ENCODE data around the gene ADGRL2. TPM values are rescaled to one million over a fixed set of nuclear protein-coding genes. Genes with fewer than 3 reads are reported as not detected.

The ADGRL2 gene
- polyA plus RNA-seq (ENCODE audit: insufficient read depth in 1 of 5, insufficient read length in 5 of 5, low replicate concordance in 1 of 5): 100 to 1,000 TPM; 177 to 306 (median 263) TPM
- long read RNA-seq, donor 1, partial matches to known transcripts: 21 of 40 reads
- long read RNA-seq, donor 1, other reads (novel, unspliced or antisense): 19 of 40 reads
- long read RNA-seq, donor 2, partial matches to known transcripts: 14 of 14 reads
- long read RNA-seq, donor 2, other reads (novel, unspliced or antisense): 0 of 14 reads
- long read RNA-seq, donor 3, partial matches to known transcripts: 12 of 20 reads
- long read RNA-seq, donor 3, other reads (novel, unspliced or antisense): 7 of 20 reads
- long read RNA-seq, donor 4, partial matches to known transcripts: 25 of 26 reads
- long read RNA-seq, donor 4, other reads (novel, unspliced or antisense): 0 of 26 reads
- long read RNA-seq, donor 5, partial matches to known transcripts: 112 of 137 reads
- long read RNA-seq, donor 5, other reads (novel, unspliced or antisense): 22 of 137 reads
- long read RNA-seq, donor 6, partial matches to known transcripts: 41 of 44 reads
- long read RNA-seq, donor 6, other reads (novel, unspliced or antisense): 0 of 44 reads
- long read RNA-seq, donor 7, partial matches to known transcripts: 58 of 58 reads
- long read RNA-seq, donor 7, other reads (novel, unspliced or antisense): 0 of 58 reads
- long read RNA-seq, donor 8, partial matches to known transcripts: 5 of 5 reads
- long read RNA-seq, donor 8, other reads (novel, unspliced or antisense): 0 of 5 reads

DNA sequence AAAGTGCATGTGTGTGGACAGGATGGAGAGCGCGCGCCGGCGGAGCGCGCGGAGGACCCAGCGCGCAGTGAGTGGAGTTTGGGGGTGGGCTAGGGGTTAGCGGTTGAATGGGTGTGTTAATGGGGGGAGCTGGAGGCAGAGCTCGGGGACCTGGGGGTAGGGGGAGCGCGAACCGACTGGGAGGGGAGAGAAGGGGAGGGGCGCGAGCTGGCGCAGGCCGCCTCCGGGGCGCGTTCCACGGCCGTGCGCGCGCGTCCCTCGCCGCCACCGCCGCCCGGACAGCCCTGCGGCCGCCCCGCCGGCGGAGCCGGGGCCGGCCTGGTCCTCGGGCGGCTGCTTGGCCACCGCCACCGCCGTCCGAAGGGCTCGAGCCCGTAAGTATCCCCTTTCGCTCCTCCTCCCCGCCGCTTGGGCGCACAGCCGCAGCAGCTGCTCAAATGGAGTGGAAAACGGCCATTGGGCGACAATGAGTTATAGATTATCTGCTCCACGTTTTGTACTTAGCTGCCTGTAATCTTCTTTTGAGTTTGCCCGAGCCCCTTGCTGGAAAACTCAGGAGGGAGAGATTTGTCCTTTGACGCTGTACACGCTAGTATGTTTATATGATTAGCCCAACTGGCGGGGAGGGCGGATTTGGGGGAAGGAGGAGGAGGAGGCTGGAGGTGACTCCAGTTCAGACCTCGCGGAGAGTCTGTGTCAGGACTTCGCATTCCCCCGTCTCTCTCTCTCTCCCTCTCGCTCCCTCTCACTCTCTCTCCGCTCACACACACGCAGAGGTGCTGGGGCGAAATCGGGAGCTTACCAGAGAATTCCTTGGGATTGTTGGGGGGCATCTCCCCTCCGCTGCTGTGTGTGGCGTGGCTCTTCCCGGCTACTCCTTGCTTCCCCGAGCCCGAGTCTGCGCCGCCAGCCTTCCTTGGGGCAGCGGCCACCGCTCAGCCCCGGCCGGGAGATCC lies at the start of gene ADGRL2:
Gene ADGRL2, plus strand, starts transcription at position 240 of the 956 bp plus-strand sequence. CDS start 36,051 bp downstream, outside the sequence.
- peak; percentile 87 to 92 for DNase-seq

DNA sequence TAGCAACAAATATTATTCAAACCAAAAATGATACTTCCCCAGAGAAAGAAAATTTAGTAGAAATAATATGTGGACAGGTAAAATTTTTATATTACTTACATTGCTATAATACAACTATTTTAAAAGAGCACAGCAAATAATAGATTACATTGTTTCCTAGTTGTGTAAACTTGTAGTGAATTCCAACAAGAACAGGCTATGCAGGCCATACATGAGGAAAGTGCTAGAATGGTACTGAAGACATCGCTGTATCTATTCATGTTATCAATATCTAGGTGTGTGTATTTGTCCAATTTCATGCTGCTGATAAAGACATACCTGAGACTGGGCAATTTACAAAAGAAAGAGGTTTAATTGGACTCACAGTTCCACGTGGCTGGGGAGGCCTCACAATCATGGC lies 47.9 kb upstream of the ADGRL2 start:
- no peak for DNase-seq

- no peak for DNase-seq
Measured at GRCh38 chr1:81754424-81754823, 46.3 kb upstream of the ADGRL2 start.

GRCh38 chr1:81756872-81757271 lies 43.9 kb upstream of the ADGRL2 start:
- DNase-seq: no peak

DNA sequence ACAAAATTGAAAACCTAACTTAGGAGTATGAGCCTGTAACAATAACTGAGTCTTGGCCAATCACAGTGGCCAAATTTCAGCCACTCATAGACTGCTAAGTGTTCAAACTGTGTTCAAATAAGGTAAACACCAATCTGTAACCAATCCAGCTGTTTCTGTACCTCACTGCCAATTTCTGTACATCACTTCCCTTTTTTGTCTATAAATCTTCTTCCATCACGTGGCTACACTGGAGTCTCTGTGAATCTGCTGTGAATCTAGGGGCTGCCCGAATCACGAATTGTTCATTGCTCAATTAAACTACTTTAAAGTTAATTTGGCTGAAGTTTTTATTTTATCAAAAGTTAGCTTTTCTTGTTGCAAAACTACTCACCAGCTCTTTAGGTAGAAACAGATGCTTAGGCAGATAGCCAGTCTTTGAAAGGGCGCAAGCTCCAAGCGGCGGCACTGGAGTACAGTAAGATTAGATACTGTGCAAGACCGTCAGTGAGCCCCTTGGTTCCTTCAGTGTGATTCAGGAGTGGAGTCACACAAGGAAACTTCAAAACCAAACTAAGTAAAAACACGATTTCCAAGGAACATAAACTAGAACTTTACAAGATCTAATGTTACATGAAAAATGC lies 43.2 kb upstream of the ADGRL2 start:
- no peak for DNase-seq

DNA sequence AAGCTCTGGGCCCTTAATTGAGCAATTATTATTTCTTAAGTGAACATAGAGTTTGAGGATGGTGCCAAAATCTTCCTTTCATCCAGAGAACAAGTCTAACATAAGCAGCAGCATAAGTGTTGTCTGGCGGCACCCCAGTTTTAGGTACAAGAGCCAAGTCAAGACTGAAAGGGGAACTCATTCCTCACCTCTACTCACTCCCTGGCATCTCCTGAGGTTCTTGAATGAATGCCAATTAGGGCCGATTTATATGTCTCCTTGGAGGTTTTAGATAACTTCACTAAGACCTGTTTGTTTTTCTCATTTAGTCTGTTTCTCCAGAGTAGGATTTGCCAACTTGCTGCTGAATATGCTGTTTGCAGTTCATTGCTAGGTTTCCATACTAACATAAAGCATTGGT lies 42.6 kb upstream of the ADGRL2 start:
- no peak for DNase-seq

GRCh38 chr1:81760477-81761097 lies 40.1 kb upstream of the ADGRL2 start:
- DNase-seq: no peak

DNA sequence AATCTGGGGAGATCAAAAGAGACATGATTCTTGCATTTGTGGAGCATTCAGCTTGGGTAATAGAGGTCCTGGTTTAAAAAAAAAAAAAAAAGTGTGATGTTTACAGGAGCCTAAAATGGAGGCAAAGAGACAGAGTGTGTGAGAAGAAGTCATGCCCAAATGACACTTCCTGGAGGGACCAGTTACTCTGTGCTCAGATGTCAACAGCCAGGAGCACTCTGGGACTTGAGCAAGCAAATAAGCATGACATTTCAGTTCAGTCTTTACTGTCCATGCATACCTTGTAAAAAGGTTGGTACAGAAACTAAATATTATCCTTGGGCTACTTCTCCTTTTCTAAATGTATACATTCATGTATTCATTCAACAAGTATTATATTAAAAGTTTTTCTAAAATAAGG lies 25.2 kb upstream of the ADGRL2 start:
- DNase-seq: no peak

DNA sequence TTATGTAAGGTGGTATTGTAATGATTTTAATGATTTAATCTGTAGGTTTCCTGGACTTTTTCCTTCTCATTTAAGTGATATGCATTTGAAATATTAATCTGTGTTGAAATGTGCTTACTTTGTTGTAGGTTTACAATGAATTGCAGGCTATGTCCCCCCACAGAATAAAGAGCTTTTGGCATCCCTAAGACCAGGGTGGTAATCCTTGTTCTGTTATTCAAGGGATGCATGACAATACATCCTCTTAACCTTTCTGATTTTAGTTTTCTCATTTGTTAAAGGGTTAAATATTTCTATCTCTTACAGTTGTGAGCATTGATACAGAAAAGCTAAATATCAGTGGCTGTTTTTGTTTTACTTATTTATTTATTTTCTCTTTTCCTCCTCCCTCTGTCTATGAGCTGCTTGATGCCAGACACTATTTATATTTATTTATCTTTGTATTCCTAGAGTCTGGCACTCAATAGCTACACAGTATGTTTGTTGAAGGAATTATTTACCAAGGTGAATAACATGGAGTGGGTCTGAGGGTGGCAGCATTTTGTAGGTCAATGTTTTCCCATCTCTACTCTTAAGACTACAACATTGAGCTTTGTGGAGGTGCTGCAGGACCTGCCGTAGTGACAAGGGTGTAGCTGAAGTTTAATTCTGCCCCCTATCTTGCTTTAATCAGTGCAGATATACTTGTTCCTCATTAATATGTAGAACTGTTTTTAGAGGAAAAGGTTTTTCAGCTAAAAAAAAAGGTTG lies 19.9 kb upstream of the ADGRL2 start:
- no peak for DNase-seq

DNA sequence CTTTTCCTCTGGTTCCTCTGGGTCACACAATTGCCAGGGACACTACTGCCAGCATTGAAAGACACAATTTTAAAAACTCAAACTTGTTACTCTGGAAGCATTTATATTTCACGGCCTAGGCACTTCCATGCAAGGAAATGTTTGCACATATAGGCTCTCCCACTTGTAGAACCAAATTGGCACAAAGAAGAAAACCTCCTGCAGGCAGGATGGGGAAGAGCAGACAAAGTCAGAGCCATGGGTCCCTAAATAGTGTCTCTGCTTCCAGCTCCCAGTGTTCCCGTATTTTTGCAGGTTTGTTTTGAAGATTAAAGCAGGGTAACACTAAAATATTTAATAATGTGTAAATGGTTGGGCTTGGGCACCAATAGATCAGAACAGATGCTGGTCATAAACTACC lies 19.0 kb upstream of the ADGRL2 start:
- DNase-seq: no peak

GRCh38 chr1:81792184-81792583 lies 8.6 kb upstream of the ADGRL2 start:
- DNase-seq: no peak

- DNase-seq: no peak
Measured at GRCh38 chr1:81797701-81798100, 3.0 kb upstream of the ADGRL2 start.

- DNase-seq: peak; percentile 79 to 84
Measured at GRCh38 chr1:81799939-81800694, 617 bp upstream of the ADGRL2 start.

- DNase-seq: peak in 1 of 2 donors; percentile 61
Measured at GRCh38 chr1:81801651-81802456, 1.1 kb downstream of the ADGRL2 start.

DNA sequence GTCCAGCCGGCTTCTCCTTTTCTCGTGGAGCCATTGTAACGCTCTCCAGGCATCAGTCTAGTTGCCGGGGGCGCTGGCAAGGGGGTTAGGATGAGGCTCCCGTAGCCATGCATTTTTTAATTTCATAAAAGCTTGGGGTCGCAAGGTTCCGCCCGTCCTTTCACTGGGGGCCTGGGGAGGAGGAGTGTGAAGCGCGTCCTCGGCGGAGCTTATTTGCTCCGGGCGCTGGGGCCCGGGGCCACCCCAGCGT lies 1.6 kb downstream of the ADGRL2 start:
- peak in 1 of 2 donors; percentile 49 for DNase-seq

DNA sequence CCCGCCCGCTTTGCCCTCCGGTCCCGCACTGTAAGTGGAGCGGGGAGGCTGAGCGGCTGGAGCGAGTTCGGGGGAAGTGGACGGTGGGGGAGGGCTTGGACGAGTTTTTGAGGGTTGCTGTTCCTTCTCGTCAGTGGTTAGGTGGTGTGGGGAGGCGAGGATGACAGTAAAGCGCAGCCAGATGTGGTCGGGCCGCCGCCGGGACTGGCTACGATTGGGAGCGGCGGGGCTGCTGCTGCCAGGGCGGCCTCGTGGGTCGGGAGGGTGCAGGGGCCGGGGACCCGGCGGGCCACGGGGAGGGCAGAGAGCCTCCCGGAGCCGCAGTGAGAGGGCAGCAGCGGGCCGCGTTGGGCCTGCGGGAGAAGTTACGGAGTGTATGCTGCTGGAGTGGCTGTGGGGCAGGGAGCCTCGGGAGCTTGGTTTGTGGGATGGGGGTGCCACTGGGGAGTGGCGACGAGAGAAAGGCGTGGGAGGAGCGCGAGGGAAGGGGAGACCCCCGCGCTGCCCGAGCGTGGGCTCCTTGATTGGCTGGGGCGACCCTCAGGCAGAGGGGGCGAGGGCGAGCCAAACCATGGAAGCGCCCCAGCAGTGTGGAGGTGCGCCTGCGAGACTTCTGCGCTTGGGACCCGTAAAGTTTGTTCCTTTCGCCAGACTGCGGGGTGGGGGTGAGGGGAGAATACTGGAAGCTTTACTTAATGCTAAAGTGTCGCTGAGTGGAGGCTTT lies 2.1 kb downstream of the ADGRL2 start:
- peak; percentile 79 for DNase-seq

GRCh38 chr1:81803431-81804110 lies 2.8 kb downstream of the ADGRL2 start:
- no peak for DNase-seq
